Pericardium fibroblast (primary cell): ENCODE results near the gene PCSK7. TPM values are rescaled to one million over a fixed set of nuclear protein-coding genes. Genes with fewer than 3 reads are reported as not detected.

ENCODE experiments used
- total RNA-seq: library from RNA; depleted of rRNA; stranded (reverse); fragments of >200 nt; gene quantifications from 2 replicates; pipeline ENCODE4 v1.2.3, GENCODE V29; 2015

The PCSK7 gene, protein sequence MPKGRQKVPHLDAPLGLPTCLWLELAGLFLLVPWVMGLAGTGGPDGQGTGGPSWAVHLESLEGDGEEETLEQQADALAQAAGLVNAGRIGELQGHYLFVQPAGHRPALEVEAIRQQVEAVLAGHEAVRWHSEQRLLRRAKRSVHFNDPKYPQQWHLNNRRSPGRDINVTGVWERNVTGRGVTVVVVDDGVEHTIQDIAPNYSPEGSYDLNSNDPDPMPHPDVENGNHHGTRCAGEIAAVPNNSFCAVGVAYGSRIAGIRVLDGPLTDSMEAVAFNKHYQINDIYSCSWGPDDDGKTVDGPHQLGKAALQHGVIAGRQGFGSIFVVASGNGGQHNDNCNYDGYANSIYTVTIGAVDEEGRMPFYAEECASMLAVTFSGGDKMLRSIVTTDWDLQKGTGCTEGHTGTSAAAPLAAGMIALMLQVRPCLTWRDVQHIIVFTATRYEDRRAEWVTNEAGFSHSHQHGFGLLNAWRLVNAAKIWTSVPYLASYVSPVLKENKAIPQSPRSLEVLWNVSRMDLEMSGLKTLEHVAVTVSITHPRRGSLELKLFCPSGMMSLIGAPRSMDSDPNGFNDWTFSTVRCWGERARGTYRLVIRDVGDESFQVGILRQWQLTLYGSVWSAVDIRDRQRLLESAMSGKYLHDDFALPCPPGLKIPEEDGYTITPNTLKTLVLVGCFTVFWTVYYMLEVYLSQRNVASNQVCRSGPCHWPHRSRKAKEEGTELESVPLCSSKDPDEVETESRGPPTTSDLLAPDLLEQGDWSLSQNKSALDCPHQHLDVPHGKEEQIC
- 23.2 and 41.7 TPM in 2 replicates for total RNA-seq

GRCh38 chr11:117231842-117232091 is at the start of gene PCSK7:
Gene PCSK7, minus strand, starts transcription at chr11:117232073. Its CDS starts 2,229 bp downstream, at chr11:117229844.

DNA sequence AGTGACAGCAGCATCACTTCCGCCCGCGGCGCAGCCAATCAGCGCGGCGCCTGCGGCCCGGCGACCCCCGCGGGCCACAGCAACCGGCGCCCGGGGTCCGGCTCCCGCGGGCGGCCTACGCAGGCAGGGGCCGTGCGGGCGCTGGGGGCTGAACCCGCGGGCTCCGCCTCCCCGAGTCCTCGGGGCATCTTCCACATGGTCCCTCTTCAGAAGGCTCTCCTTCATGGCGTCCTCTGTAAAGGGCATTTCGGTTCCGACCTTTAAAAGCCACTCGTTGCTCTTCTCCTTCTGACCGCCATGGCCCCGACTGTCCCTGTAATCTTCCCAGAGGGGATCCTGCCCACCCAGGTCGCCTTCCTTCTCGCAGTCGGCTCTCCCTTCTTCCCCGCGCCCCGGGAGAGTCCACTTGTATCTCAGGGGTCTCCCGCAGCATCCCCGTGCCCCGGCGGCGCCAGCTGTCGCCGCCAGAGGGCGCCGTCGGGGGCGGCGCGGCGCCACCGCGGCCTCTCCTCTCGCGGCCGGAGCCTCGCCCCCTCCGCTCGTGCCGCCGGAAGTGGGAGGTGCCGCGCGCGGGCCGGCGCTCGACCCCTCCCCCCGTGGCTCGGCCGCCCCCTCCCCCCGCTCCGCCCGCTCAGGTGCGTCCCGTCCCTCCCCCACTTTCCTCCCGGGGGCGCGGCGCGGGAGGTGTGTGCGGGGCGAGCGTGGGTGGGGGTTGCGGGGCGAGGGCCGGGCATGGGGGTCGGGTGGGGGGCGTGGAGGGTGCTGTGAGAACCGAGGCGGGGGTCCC is 412 bp upstream of the PCSK7 start, which contains the start of gene RNF214:
TSS of gene RNF214 (plus strand) at position 580 of the 787 bp plus-strand sequence. CDS start 1,602 bp downstream, outside the sequence.

DNA sequence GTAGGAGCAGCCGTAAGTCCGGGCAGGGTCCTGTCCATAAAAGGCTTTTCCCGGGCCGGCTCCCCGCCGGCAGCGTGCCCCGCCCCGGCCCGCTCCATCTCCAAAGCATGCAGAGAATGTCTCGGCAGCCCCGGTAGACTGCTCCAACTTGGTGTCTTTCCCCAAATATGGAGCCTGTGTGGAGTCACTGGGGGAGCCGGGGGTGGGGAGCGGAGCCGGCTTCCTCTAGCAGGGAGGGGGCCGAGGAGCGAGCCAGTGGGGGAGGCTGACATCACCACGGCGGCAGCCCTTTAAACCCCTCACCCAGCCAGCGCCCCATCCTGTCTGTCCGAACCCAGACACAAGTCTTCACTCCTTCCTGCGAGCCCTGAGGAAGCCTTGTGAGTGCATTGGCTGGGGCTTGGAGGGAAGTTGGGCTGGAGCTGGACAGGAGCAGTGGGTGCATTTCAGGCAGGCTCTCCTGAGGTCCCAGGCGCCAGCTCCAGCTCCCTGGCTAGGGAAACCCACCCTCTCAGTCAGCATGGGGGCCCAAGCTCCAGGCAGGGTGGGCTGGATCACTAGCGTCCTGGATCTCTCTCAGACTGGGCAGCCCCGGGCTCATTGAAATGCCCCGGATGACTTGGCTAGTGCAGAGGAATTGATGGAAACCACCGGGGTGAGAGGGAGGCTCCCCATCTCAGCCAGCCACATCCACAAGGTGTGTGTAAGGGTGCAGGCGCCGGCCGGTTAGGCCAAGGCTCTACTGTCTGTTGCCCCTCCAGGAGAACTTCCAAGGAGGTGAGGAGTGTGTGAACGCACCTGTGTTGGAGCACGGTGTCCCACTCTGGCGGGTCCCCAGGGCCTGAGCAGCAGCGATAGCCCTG is 32.6 kb downstream of the PCSK7 start, which contains the start of gene TAGLN:
TSS of gene TAGLN (plus strand) at position 318 of the 863 bp plus-strand sequence. CDS start 3,644 bp downstream, outside the sequence.

DNA sequence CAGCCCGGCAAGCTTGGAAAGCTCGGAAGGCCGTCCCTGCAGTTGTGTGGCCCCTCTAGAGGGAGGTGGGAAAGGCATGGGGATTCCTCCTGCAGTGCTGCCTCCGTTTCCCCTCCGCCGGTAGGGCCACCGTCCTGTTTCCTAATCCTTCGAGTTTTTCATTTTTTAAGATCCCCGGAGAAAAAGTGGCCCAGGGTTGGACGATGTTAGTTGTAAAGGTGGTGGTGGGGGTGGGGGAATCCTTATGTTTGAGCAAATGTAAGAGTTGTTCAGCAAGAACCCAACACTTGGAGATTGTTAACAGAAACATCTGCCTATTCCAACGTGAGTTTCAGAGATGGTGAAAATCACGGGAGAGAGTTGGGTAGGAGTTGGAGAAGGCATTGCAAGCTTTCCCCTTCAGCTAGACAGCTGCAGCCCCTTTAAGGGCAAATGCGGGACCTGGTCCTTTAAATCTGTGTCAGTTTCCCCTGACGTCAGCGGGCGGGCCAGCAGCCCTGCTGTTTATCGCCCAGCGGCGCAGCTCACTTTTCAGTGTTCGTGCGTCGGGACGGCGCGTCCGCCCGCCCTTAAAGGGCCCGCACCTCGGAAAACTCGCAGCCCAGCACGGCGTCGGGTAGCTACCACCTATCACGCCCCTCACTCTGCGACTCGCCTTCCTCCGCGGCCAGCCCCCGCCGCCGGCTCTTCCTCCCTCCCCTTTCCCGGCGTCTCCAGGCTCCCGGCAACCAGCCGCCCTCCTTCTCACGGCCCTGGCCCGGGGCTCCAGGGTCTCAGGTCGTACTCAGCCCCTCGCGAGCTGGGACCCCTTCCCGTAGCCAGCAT is 53.5 kb downstream of the PCSK7 start, which contains the start of gene SIDT2:
TSS of gene SIDT2 (plus strand) at position 534 of the 825 bp plus-strand sequence. CDS start 521 bp downstream, outside the sequence.

Other genes starting within 250 kb of the PCSK7 start
- 13.5 and 14.3 TPM in 2 replicates for gene SIK3, start 133.6 kb downstream of the PCSK7 start, total RNA-seq
- gene PAFAH1B2, start 87.8 kb downstream of the PCSK7 start, total RNA-seq: 46.7 and 56.4 TPM in 2 replicates
- 25.8 and 30.8 TPM in 2 replicates for gene SIDT2, start 53.3 kb downstream of the PCSK7 start, total RNA-seq
- 405 and 3,406 TPM in 2 replicates for gene TAGLN, start 32.7 kb downstream of the PCSK7 start, total RNA-seq
- 6.9 and 9.4 TPM in 2 replicates for gene RNF214, start 598 bp upstream of the PCSK7 start, total RNA-seq
- 1.3 and 6.0 TPM in 2 replicates for gene BACE1-AS, start 59.3 kb upstream of the PCSK7 start, total RNA-seq
- 34.3 and 39.2 TPM in 2 replicates for gene BACE1, start 84.2 kb upstream of the PCSK7 start, total RNA-seq
- 14.1 and 23.3 TPM in 2 replicates for gene CEP164, start 95.8 kb upstream of the PCSK7 start, total RNA-seq